8988T (cell line): ENCODE data around the gene CLTB.
A peak's percentile ranks its signal among the peaks of the same experiment; 100 is the strongest.
"Not testable (repeated sequence)": the region's sequence is repeated elsewhere in the genome, so short reads cannot be mapped to it uniquely, and the experiment has no call there.

Experiments
- DNase-seq: peaks from one replicate; pipeline ENCODE4 v3.0.0; 2011

Gene CLTB

GRCh38 chr5:176425791-176426190 lies 9.5 kb upstream of the CLTB start:
- DNase-seq: no peak

GRCh38 chr5:176425138-176425537 lies 8.8 kb upstream of the CLTB start:
- DNase-seq: no peak

GRCh38 chr5:176424181-176424580 lies 7.8 kb upstream of the CLTB start:
- DNase-seq: no peak

- DNase-seq: no peak
Measured at GRCh38 chr5:176420972-176421544, 4.7 kb upstream of the CLTB start.

GRCh38 chr5:176420086-176420485 lies 3.7 kb upstream of the CLTB start:
- no peak for DNase-seq

GRCh38 chr5:176418251-176418650 lies 1.9 kb upstream of the CLTB start:
- no peak for DNase-seq

- DNase-seq: no peak
Measured at GRCh38 chr5:176416965-176417364, 626 bp upstream of the CLTB start.

GRCh38 chr5:176415240-176415951 lies 943 bp downstream of the CLTB start:
- DNase-seq: peak; percentile 83

- DNase-seq: no peak
Measured at GRCh38 chr5:176414704-176415103, 1.6 kb downstream of the CLTB start.

- no peak for DNase-seq
Measured at GRCh38 chr5:176413709-176414191, 2.6 kb downstream of the CLTB start.

GRCh38 chr5:176413255-176413565 lies 3.1 kb downstream of the CLTB start:
- DNase-seq: no peak

- no peak for DNase-seq
Measured at GRCh38 chr5:176412517-176413254, 3.7 kb downstream of the CLTB start.

- DNase-seq: peak; percentile 70
Measured at GRCh38 chr5:176410486-176411180, 5.7 kb downstream of the CLTB start.

GRCh38 chr5:176409765-176410164 lies 6.6 kb downstream of the CLTB start:
- no peak for DNase-seq

GRCh38 chr5:176408590-176408989 lies 7.7 kb downstream of the CLTB start:
- no peak for DNase-seq

- DNase-seq: not testable (repeated sequence)
Measured at GRCh38 chr5:176408252-176408573, 8.1 kb downstream of the CLTB start.

GRCh38 chr5:176407456-176408251 lies 8.7 kb downstream of the CLTB start:
- DNase-seq: no peak

- no peak for DNase-seq
Measured at GRCh38 chr5:176406436-176407052, 9.8 kb downstream of the CLTB start.

- DNase-seq: no peak
Measured at GRCh38 chr5:176405656-176406435, 10.5 kb downstream of the CLTB start.

- peak; percentile 5 for DNase-seq
Measured at GRCh38 chr5:176401281-176402205, 14.8 kb downstream of the CLTB start.
